ENCODE results near the gene PCDHGB2. TPM values are rescaled to one million over a fixed set of nuclear protein-coding genes. Genes with fewer than 3 reads are reported as not detected.

Gene PCDHGB2
- total and polyA plus RNA-seq, 2 of the 8 experiments (the other 6 are each of a cell fraction or from before 2014, with no cell fraction given), result 1.9 to 2.9 TPM

- TF ChIP-seq TEAD4 (IDR thresholded peaks at IDR 0.05; ENCODE audit: low read depth, low read length) (0 out of 2 replicates have a peak, but pooled peaks have one; percentile 8), CTCF (IDR thresholded peaks at IDR 0.05; ENCODE audit: control extremely low read depth in 1 of 3, insufficient read depth in 1 of 3, low read depth in 1 of 3, low read length in 3 of 3) (peak; percentile 72 to 91 (median 78)), PHF8 (conservative IDR thresholded peaks at IDR 0.05; ENCODE audit: low read depth, low read length) (peak; percentile 40; the same call in 1 of the 2 replicates), ASH2L (IDR thresholded peaks at IDR 0.05; ENCODE audit: low read length) (peak; percentile 94), JUND (IDR thresholded peaks at IDR 0.05; ENCODE audit: low read length) (0 out of 2 replicates have a peak, but pooled peaks have one; percentile 3), ATF3 (IDR thresholded peaks at IDR 0.05; ENCODE audit: insufficient read depth, low read depth, low read length) (0 out of 2 replicates have a peak, but pooled peaks have one; percentile 2), TBP (IDR thresholded peaks at IDR 0.05; ENCODE audit: low read depth, low read length) (0 out of 2 replicates have a peak, but pooled peaks have one; percentile 32), TAF1 (IDR thresholded peaks at IDR 0.05; ENCODE audit: low read depth, low read length) (0 out of 2 replicates have a peak, but pooled peaks have one; percentile 58)
These were observed 48.2 kb downstream of the PCDHGB2 start, which contains the start of gene PCDHGB6 (continued) for GRCh38 chr5:141407790-141408505.

Measured in H1 (cell line).